NB4 (cell line): ENCODE data around the gene PITPNC1.

Experiments
- MYC ChIP-seq: IDR thresholded peaks from 2 replicates; pipeline ENCODE4 v1.6.1; 2011; ENCODE audit warnings: low read depth, low read length
- POLR2A ChIP-seq: IDR thresholded peaks from 2 replicates; pipeline ENCODE4 v1.6.1; 2011; ENCODE audit warnings: mild to moderate bottlenecking; ENCODE audit not compliant: insufficient read length; ENCODE audit errors: extremely low read depth
- TF ChIP-seq, protein P1 (sequence below): IDR thresholded peaks from one replicate; pipeline ENCODE4 v1.5.1; 2012; ENCODE audit warnings: low read depth, low read length
- TF ChIP-seq, protein P2 (sequence below): IDR thresholded peaks from 2 replicates; pipeline ENCODE4 v1.6.1; 2011; ENCODE audit warnings: low read depth, low read length

DNA sequence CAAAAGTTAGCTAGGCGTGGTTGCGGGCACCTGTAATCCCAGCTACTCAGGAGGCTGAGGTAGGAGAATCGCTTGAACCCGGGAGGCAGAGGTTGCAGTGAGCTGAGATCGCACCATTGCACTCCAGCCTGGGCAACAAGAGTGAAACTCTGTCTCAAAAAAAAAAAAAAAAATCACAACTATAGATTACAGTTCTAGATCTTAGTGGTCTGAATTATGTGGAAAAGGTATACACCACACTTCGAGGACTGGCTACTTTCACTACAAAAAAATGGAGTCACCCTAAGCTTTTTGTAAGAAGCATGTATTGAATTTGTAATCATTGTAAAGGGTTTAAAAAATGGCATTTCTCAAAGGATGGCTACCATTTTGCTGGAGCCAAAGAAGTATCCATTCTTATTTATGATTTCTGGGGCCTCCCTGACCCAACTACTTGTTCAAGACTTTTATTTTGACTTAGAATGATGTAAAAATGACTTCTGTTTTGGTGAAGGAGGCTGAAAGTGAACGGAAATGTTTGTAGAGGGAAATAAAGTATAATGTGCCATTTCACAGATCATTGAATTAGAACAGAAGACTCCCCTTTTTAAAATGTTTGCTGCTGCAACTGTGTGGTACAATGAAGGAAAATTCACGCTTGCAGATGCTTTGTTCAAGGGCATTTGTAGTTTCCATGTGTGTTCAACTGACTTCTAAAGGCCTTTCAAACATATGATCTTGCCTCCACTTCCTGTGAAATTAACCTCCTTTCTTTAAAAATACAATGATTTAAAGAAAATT, 303.6 kb downstream of the PITPNC1 start:
- TF ChIP-seq POLR2A (no peak), MYC (no peak)
- TF ChIP-seq, protein P1, sequence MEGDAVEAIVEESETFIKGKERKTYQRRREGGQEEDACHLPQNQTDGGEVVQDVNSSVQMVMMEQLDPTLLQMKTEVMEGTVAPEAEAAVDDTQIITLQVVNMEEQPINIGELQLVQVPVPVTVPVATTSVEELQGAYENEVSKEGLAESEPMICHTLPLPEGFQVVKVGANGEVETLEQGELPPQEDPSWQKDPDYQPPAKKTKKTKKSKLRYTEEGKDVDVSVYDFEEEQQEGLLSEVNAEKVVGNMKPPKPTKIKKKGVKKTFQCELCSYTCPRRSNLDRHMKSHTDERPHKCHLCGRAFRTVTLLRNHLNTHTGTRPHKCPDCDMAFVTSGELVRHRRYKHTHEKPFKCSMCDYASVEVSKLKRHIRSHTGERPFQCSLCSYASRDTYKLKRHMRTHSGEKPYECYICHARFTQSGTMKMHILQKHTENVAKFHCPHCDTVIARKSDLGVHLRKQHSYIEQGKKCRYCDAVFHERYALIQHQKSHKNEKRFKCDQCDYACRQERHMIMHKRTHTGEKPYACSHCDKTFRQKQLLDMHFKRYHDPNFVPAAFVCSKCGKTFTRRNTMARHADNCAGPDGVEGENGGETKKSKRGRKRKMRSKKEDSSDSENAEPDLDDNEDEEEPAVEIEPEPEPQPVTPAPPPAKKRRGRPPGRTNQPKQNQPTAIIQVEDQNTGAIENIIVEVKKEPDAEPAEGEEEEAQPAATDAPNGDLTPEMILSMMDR: no peak
- TF ChIP-seq, protein P2, sequence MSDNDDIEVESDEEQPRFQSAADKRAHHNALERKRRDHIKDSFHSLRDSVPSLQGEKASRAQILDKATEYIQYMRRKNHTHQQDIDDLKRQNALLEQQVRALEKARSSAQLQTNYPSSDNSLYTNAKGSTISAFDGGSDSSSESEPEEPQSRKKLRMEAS: no peak
